Heart right ventricle (tissue), 16 donors: ENCODE measurements around the gene CNIH3. TPM values are rescaled to one million over a fixed set of nuclear protein-coding genes. Genes with fewer than 3 reads are reported as not detected.
A peak's percentile ranks its signal among the peaks of the same experiment; 100 is the strongest.

ENCODE experiments used
- ATAC-seq, 8 donors: fragments of 200-7000 bp; cut with Tn5 transposase; one replicate each; pipeline ENCODE4 v1.9.1; 2020; ENCODE audit warnings: mild to moderate bottlenecking in 8 of 8, moderate library complexity in 8 of 8, moderate number of reproducible peaks in 1 of 8
- DNase-seq, 2 donors: peaks; one replicate each; pipeline ENCODE4 v3.0.0-alpha.2; 2020
- H3K27ac ChIP-seq, 10 donors: fragments of 200-600 bp; sonication (generic) in 2 of 10; one replicate each; pipeline versions ENCODE4 v1.5.0 to v1.8.0; 2020 to 2022; ENCODE audit warnings: mild to moderate bottlenecking in 3 of 10
- H3K27me3 ChIP-seq, 7 donors: fragments of 200-600 bp; one replicate each; pipeline ENCODE4 v1.8.0; 2021 to 2022; ENCODE audit warnings: mild to moderate bottlenecking in 2 of 7
- H3K36me3 ChIP-seq, 9 donors: fragments of 200-600 bp; sonication (generic) in 1 of 9; one replicate each; pipeline versions ENCODE4 v1.5.0 to v1.8.0; 2020 to 2022; ENCODE audit warnings: mild to moderate bottlenecking in 2 of 9
- H3K4me1 ChIP-seq, 9 donors: fragments of 200-600 bp; sonication (generic) in 1 of 9; one replicate each; pipeline versions ENCODE4 v1.5.0 to v1.8.0; 2020 to 2022; ENCODE audit warnings: mild to moderate bottlenecking in 4 of 9
- H3K4me3 ChIP-seq, 10 donors: fragments of 200-600 bp; sonication (generic) in 2 of 10; one replicate each; pipeline versions ENCODE4 v1.5.0 to v1.8.0; 2020 to 2022; ENCODE audit warnings: mild to moderate bottlenecking in 7 of 10, moderate library complexity in 2 of 10
- H3K9me3 ChIP-seq, 11 donors: fragments of 200-600 bp in 10 of 11; sonication (generic) in 2 of 11; one replicate each; pipeline versions ENCODE4 v1.5.0 to v1.8.0; 2013 to 2022; ENCODE audit warnings: mild to moderate bottlenecking in 2 of 11, control low read depth in 1 of 11, moderate library complexity in 1 of 11
- WGBS, 2 donors: extraction: QIAGEN DNeasy Blood & Tissue Kit; methylation state at CpG; one replicate each; pipeline ENCODE4 v1.1.7; 2013; ENCODE audit warnings: inconsistent platforms in 1 of 2; 5-methylcytosine and 5-hydroxymethylcytosine counted together
- intact Hi-C, 10 donors: fragments of 100-400 bp; cut with DNase I; formaldehyde crosslinking; loops; one replicate each; pipeline versions ENCODE4 v1.11.1 to v1.14.2; 2022
- polyA plus RNA-seq, 2 donors: library from polyadenylated mRNA; stranded (reverse); fragments of 200-250 nt; gene quantifications; one replicate each; pipeline ENCODE4 v1.2.3, GENCODE V29; 2013
- total RNA-seq, 10 donors: library from RNA; stranded (reverse); fragmentation: NEBNext Ultra II Directional in 3 of 10; extraction: Animal tissue kit (Norgen Biotek cat#: 25700) in 3 of 10; gene quantifications; one replicate each; pipeline versions ENCODE4 v1.2.1 to v1.2.4, GENCODE V29; 2021 to 2023
- TF ChIP-seq, protein P1 (sequence below), 9 donors: fragments of 200-600 bp; sonication (generic) in 2 of 9; IDR thresholded peaks; one replicate each; pipeline versions ENCODE4 v1.5.0 to v1.8.0; 2021 to 2022; ENCODE audit warnings: antibody characterized with exemption in 9 of 9, mild to moderate bottlenecking in 5 of 9, moderate library complexity in 1 of 9
- donor health status: Arrhythmogenic right ventricular cardiomyopathy.
- donor health status: ischemic (EF 13 %, LVEDD 7.1; RV severe dilation, severe dysfunction).
- donor health status: healthy with polysubstance abuse.
- donor health status: DM: no; HTN: yes; CAD: no.
- donor health status: DM: no; HTN: no; CAD: no.
- donor health status: ischemic (EF 25% LVEDD 6.9; RV normal size, moderate dysfunction).
- donor health status: ischemic (EF 25% LVEDD 5.7; RV mildly dilated, moderate dysfunction).
- donor health status: healthy.
- donor health status: DM: yes; HTN: yes; CAD: no.
- donor health status: Ischemic cardiomyopathy.
- donor health status: ischemic (EF 35%, LVEDD 5.7; RV mildly dilated, moderate dysfunction).
- donor health status: nonischemic (EF 11% LVEDD 7.7; RV severe dilation, severe dysfunction).
- donor health status: DM: yes; HTN: yes; CAD: no.
- donor health status: PGD.
- donor health status: ischemic (EF 29% LVEDD 5.4; RV normal size, mild dysfunction).
- donor health status: nonischemic (EF 23%, LVEDD 6.1; RV moderate dilation, normal function).

The CNIH3 gene
- total and polyA plus RNA-seq, 12 donors: 0.28 to 1.8 (median 0.83) TPM

DNA sequence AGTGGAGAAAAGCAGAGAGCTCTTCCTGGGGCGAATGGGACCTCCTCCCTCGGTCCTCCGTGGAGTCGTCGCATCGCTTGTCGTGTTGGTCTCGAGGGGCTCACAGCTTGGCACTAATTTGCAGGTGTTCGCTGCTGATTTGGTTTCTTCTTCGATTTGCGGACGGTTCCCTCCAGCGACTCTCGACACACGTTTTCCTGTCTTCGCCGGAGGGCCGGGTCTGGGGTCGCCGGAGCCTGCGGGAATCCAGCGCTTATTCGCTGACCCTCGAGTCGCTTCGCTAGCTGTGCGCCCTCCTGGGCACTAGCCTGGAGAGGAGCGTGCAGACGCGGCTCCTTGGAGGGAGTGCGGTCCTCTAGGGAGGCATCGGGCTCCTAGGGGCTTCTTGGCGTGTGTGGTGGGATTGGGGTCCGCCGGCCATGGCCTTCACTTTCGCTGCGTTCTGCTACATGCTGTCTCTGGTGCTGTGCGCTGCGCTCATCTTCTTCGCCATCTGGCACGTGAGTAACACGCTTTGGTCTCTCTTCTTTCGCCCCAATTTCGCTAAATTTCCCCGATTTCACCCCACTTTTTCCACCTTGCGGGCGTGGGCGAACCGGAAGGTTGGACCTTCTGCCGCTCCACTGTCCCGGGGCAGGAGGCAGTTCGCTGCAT is 766 bp downstream of the CNIH3 start:
- ATAC-seq (no peak), DNase-seq (no peak)
- Histone ChIP-seq H3K36me3 (no peaks in the 10 kb centered on the region), H3K9me3 (no peaks in the 10 kb centered on the region), H3K4me1 (peaks cover 5 to 21% (median 18%) of the 10 kb centered on the region in 9 donors), H3K27me3 (peaks cover 6 to 83% (median 72%) of the 10 kb centered on the region in 7 donors), H3K4me3 (peak overlapping the region; percentile 18 to 60 (median 44)), H3K27ac (no peak overlapping the region)
- intact Hi-C loops: loop anchor here in 1 of 10 donors (10.0 kb wide), 1 partner anchor 92 kb away; no protein-coding TSS in a partner anchor
- 1 to 2% methylated on average over 52 of the region's 52 CpGs for WGBS, 2 donors
- TF ChIP-seq, protein P1, sequence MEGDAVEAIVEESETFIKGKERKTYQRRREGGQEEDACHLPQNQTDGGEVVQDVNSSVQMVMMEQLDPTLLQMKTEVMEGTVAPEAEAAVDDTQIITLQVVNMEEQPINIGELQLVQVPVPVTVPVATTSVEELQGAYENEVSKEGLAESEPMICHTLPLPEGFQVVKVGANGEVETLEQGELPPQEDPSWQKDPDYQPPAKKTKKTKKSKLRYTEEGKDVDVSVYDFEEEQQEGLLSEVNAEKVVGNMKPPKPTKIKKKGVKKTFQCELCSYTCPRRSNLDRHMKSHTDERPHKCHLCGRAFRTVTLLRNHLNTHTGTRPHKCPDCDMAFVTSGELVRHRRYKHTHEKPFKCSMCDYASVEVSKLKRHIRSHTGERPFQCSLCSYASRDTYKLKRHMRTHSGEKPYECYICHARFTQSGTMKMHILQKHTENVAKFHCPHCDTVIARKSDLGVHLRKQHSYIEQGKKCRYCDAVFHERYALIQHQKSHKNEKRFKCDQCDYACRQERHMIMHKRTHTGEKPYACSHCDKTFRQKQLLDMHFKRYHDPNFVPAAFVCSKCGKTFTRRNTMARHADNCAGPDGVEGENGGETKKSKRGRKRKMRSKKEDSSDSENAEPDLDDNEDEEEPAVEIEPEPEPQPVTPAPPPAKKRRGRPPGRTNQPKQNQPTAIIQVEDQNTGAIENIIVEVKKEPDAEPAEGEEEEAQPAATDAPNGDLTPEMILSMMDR (IDR thresholded peaks at IDR 0.05): no peak

GRCh38 chr1:224617410-224618355 is 1.6 kb downstream of the CNIH3 start:
- H3K4me1 ChIP-seq: peaks cover 5 to 21% (median 18%) of the 10 kb centered on the region in 9 donors
- intact Hi-C loops: loop anchor here in 1 of 10 donors (10.0 kb wide), 1 partner anchor 93 kb away; no protein-coding TSS in a partner anchor
- 3% methylated on average over 55 of the region's 55 CpGs for WGBS, 2 donors
- peaks cover 6 to 83% (median 75%) of the 10 kb centered on the region in 7 donors for H3K27me3 ChIP-seq
- H3K36me3 ChIP-seq: no peaks in the 10 kb centered on the region
- H3K9me3 ChIP-seq: no peaks in the 10 kb centered on the region
- TF ChIP-seq, protein P1 (IDR thresholded peaks at IDR 0.05): no peak
- ATAC-seq (no peak), DNase-seq (no peak)
- no peak overlapping the region for H3K27ac ChIP-seq
- H3K4me3 ChIP-seq: peak overlapping the region in 3 of 10 donors; percentile 18 to 52 (median 49)

DNA sequence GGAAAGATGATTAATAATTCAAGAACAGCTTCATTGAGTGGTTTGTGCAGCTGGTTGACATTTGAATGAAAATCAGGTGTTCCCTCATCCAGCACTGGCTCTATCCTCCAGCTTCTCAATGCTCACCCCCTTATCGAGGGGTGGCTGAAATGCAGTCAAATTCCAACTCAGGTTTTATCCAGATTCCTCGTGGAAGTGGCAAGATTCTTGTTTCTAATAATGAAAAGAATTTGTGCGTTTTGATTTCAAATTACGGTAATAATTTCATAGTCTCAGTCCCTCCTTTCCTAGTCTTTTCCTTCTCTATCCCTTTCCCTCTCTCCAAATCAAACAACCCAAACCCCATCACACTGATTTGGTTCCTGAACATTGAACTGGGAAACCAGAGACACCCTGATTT is 3.1 kb downstream of the CNIH3 start:
- intact Hi-C loops: loop anchor here in 1 of 10 donors (10.0 kb wide), 1 partner anchor 94 kb away; no protein-coding TSS in a partner anchor
- H3K36me3 ChIP-seq: no peaks in the 10 kb centered on the region
- TF ChIP-seq, protein P1 (IDR thresholded peaks at IDR 0.05): no peak
- no peak for DNase-seq
- no peak overlapping the region for H3K27ac ChIP-seq
- peaks cover 5 to 32% (median 18%) of the 10 kb centered on the region in 9 donors for H3K4me1 ChIP-seq
- no peak overlapping the region for H3K4me3 ChIP-seq
- 77 to 82% methylated on average over 4 of the region's 4 CpGs for WGBS, 2 donors
- H3K27me3 ChIP-seq: peaks cover 6 to 87% (median 77%) of the 10 kb centered on the region in 7 donors
- ATAC-seq: no peak
- H3K9me3 ChIP-seq: no peaks in the 10 kb centered on the region

GRCh38 chr1:224620105-224620504 is 4.0 kb downstream of the CNIH3 start:
- 68 to 88% methylated on average over 2 of the region's 2 CpGs for WGBS, 2 donors
- Histone ChIP-seq H3K27me3 (peaks cover 6 to 88% (median 74%) of the 10 kb centered on the region in 7 donors), H3K4me3 (no peak overlapping the region), H3K36me3 (no peaks in the 10 kb centered on the region), H3K4me1 (peaks cover 5 to 39% (median 18%) of the 10 kb centered on the region in 9 donors), H3K27ac (no peak overlapping the region), H3K9me3 (no peaks in the 10 kb centered on the region)
- ATAC-seq (no peak), DNase-seq (no peak)
- intact Hi-C loops: no loop called here
- TF ChIP-seq, protein P1 (IDR thresholded peaks at IDR 0.05): no peak
